Measurements from ENCODE around the gene ANKRD24. TPM values are rescaled to one million over a fixed set of nuclear protein-coding genes. Genes with fewer than 3 reads are reported as not detected.

The ANKRD24 gene
- total and polyA plus RNA-seq, 2 experiments from 2014 or later, result 3.7 to 18.0 TPM

DNA sequence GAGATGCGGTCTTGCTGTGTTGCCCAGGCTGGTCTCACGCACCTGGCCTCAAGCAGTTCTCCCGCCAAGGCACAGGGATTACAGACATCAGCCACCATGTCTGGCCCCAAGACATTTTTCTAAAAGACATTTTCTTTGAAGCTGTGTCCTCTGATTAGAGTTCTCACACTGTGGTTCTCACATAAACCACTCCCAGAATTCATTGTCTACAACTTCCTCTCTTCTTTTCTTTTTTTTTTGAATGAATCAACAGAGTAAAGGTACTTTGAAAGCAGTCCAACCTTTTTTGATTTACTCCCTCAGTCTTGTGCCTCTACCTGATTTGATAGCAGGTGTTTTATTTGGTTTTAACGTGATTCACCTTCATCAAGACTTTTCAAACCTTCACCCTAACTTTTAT is 82.3 kb downstream of the ANKRD24 start:
- H3K9me3 Mint-ChIP-seq, result no peaks in the 10 kb centered on the region
- no peak for ATAC-seq

More for the DNA sequence above, 82.3 kb downstream of the ANKRD24 start:
- no peaks in the 10 kb centered on the region for H3K9me2 ChIP-seq (ENCODE audit: insufficient read depth)
- H3K4me1 ChIP-seq (ENCODE audit: insufficient read depth), result no peaks in the 10 kb centered on the region
- no peaks in the 10 kb centered on the region for H3K79me2 ChIP-seq (replicated peaks; ENCODE audit: insufficient read depth)
- H3K4me3 ChIP-seq, result no peak overlapping the region
- Mint-ChIP-seq H3K36me3 (ENCODE audit: low read depth) (peaks cover 36% of the 10 kb centered on the region), H3K4me1 (0 out of 3 replicates have a peak, but pooled peaks cover 3% of the 10 kb centered on the region), H3K4me3 (no peak overlapping the region), H3K27me3 (ENCODE audit: insufficient read depth, low read depth, poor library complexity) (peaks cover 13% of the 10 kb centered on the region), H3K27ac (no peak overlapping the region)
- no peaks in the 10 kb centered on the region for H3K27me3 ChIP-seq (ENCODE audit: insufficient read depth)
- H3F3A ChIP-seq (replicated peaks; ENCODE audit: low read depth), result no peaks in the 10 kb centered on the region; the same call in 1 of the 2 replicates
- H3K4me2 ChIP-seq, result no peak overlapping the region
- H2AFZ ChIP-seq, result no peak overlapping the region
- TF ChIP-seq STAT1 (IDR thresholded peaks at IDR 0.05; ENCODE audit: unreplicated experiment), result no peak
- TF ChIP-seq POLR2AphosphoS5 (IDR thresholded peaks at IDR 0.05; ENCODE audit: low read depth), result no peak
- TF ChIP-seq NANOG (IDR thresholded peaks at IDR 0.05; ENCODE audit: borderline replicate concordance), result no peak
- TF ChIP-seq, protein P1, sequence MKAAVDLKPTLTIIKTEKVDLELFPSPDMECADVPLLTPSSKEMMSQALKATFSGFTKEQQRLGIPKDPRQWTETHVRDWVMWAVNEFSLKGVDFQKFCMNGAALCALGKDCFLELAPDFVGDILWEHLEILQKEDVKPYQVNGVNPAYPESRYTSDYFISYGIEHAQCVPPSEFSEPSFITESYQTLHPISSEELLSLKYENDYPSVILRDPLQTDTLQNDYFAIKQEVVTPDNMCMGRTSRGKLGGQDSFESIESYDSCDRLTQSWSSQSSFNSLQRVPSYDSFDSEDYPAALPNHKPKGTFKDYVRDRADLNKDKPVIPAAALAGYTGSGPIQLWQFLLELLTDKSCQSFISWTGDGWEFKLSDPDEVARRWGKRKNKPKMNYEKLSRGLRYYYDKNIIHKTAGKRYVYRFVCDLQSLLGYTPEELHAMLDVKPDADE (IDR thresholded peaks at IDR 0.05), result no peak
- no peak for TF ChIP-seq ZNF331 (CRISPR knock-in tag; IDR thresholded peaks at IDR 0.05; ENCODE audit: low read depth)
- TF ChIP-seq, protein P2, sequence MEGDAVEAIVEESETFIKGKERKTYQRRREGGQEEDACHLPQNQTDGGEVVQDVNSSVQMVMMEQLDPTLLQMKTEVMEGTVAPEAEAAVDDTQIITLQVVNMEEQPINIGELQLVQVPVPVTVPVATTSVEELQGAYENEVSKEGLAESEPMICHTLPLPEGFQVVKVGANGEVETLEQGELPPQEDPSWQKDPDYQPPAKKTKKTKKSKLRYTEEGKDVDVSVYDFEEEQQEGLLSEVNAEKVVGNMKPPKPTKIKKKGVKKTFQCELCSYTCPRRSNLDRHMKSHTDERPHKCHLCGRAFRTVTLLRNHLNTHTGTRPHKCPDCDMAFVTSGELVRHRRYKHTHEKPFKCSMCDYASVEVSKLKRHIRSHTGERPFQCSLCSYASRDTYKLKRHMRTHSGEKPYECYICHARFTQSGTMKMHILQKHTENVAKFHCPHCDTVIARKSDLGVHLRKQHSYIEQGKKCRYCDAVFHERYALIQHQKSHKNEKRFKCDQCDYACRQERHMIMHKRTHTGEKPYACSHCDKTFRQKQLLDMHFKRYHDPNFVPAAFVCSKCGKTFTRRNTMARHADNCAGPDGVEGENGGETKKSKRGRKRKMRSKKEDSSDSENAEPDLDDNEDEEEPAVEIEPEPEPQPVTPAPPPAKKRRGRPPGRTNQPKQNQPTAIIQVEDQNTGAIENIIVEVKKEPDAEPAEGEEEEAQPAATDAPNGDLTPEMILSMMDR (conservative IDR thresholded peaks at IDR 0.05; ENCODE audit: low read depth in 2 of 2), result no peak
- no peak for TF ChIP-seq EZH2phosphoT487 (IDR thresholded peaks at IDR 0.05; ENCODE audit: unreplicated experiment)
- no peak for TF ChIP-seq CREB1 (CRISPR knock-in tag; IDR thresholded peaks at IDR 0.05; ENCODE audit: low read depth)
- TF ChIP-seq, protein P3, sequence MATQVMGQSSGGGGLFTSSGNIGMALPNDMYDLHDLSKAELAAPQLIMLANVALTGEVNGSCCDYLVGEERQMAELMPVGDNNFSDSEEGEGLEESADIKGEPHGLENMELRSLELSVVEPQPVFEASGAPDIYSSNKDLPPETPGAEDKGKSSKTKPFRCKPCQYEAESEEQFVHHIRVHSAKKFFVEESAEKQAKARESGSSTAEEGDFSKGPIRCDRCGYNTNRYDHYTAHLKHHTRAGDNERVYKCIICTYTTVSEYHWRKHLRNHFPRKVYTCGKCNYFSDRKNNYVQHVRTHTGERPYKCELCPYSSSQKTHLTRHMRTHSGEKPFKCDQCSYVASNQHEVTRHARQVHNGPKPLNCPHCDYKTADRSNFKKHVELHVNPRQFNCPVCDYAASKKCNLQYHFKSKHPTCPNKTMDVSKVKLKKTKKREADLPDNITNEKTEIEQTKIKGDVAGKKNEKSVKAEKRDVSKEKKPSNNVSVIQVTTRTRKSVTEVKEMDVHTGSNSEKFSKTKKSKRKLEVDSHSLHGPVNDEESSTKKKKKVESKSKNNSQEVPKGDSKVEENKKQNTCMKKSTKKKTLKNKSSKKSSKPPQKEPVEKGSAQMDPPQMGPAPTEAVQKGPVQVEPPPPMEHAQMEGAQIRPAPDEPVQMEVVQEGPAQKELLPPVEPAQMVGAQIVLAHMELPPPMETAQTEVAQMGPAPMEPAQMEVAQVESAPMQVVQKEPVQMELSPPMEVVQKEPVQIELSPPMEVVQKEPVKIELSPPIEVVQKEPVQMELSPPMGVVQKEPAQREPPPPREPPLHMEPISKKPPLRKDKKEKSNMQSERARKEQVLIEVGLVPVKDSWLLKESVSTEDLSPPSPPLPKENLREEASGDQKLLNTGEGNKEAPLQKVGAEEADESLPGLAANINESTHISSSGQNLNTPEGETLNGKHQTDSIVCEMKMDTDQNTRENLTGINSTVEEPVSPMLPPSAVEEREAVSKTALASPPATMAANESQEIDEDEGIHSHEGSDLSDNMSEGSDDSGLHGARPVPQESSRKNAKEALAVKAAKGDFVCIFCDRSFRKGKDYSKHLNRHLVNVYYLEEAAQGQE (IDR thresholded peaks at IDR 0.05; ENCODE audit: unreplicated experiment), result no peak
- DNase-seq (ENCODE audit: low spot score), result no peak
- H3K36me3 ChIP-seq (ENCODE audit: insufficient read depth), result no peaks in the 10 kb centered on the region; the same call in 1 of the 2 replicates
- H3K27ac ChIP-seq (ENCODE audit: low read depth), result no peak overlapping the region
- no peaks in the 10 kb centered on the region; the same call in 1 of the 2 replicates for H4K20me1 ChIP-seq (replicated peaks; ENCODE audit: insufficient read depth)
